Heart left ventricle (tissue), 13 donors: ENCODE data around the gene ABLIM2.

Experiments
- CTCF ChIP-seq, 12 donors: fragments of 200-600 bp; sonication (generic) in 4 of 12; IDR thresholded peaks; one replicate each; pipeline versions ENCODE4 v1.5.0 to v1.8.0; 2018 to 2022; ENCODE audit warnings: antibody characterized with exemption in 12 of 12, mild to moderate bottlenecking in 5 of 12
- POLR2A ChIP-seq, 2 donors: fragments of 450-650 bp; IDR thresholded peaks; one replicate each; pipeline ENCODE4 v1.6.1; 2017; ENCODE audit warnings: antibody characterized with exemption in 2 of 2, mild to moderate bottlenecking in 2 of 2, moderate library complexity in 2 of 2
- donor health status: ischemic (EF 13 %, LVEDD 7.1; RV severe dilation, severe dysfunction).
- donor health status: DM: no; HTN: yes; CAD: no.
- donor health status: DM: no; HTN: no; CAD: no.
- donor health status: ischemic (EF 25% LVEDD 6.9; RV normal size, moderate dysfunction).
- donor health status: ischemic (EF 25% LVEDD 5.7; RV mildly dilated, moderate dysfunction).
- donor health status: ischemic (EF 35%, LVEDD 5.7; RV mildly dilated, moderate dysfunction).
- donor health status: nonischemic (EF 11% LVEDD 7.7; RV severe dilation, severe dysfunction).
- donor health status: DM: yes; HTN: yes; CAD: no.
- donor health status: PGD.
- donor health status: ischemic (EF 29% LVEDD 5.4; RV normal size, mild dysfunction).
- donor health status: nonischemic (EF 23%, LVEDD 6.1; RV moderate dilation, normal function).

GRCh38 chr4:8200302-8200975, 41.8 kb upstream of the ABLIM2 start:
- TF ChIP-seq CTCF (IDR thresholded peaks at IDR 0.05) (no peak), POLR2A (IDR thresholded peaks at IDR 0.05) (peak in 1 of 2 donors; percentile 48)
